ENCODE results near the gene SLC17A7. TPM values are rescaled to one million over a fixed set of nuclear protein-coding genes. Genes with fewer than 3 reads are reported as not detected.
"Not testable (repeated sequence)": the region's sequence is repeated elsewhere in the genome, so short reads cannot be mapped to it uniquely, and the experiment has no call there.

SLC17A7 gene
- polyA plus RNA-seq, 1 experiment, result 0.10 TPM

DNA sequence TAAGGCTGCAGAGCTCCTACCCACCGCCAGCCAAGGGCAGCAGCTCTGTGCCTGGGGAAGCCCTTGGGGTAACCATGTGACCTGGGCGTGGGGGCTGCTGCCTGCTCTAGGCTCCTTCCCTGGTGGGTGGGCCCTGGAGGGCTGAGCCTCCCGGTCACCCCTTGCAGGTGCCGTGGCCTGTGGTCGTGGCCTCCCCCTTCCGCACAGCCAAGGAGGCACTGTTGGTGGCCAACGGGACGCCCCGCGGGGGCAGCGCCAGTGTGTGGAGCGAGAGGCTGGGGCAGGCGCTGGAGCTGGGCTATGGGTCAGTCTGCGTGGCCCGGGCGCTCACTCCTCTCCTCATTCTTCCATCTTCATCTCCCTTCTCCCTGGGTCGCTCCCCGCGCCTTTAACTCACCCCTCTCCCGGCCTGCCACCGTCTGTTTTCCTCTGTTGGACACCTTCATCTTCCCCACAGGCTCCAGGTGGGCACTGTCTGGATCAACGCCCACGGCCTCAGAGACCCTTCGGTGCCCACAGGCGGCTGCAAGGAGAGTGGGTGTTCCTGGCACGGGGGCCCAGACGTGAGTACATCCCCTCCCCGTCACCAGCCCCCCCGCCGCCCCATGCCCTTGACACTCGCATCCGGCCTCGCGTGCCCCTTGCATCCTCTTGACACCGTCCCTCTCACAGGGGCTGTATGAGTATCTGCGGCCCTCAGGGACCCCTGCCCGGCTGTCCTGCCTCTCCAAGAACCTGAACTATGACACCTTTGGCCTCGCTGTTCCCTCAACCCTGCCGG, 22.8 kb upstream of the SLC17A7 start:
- TF ChIP-seq, protein P1, sequence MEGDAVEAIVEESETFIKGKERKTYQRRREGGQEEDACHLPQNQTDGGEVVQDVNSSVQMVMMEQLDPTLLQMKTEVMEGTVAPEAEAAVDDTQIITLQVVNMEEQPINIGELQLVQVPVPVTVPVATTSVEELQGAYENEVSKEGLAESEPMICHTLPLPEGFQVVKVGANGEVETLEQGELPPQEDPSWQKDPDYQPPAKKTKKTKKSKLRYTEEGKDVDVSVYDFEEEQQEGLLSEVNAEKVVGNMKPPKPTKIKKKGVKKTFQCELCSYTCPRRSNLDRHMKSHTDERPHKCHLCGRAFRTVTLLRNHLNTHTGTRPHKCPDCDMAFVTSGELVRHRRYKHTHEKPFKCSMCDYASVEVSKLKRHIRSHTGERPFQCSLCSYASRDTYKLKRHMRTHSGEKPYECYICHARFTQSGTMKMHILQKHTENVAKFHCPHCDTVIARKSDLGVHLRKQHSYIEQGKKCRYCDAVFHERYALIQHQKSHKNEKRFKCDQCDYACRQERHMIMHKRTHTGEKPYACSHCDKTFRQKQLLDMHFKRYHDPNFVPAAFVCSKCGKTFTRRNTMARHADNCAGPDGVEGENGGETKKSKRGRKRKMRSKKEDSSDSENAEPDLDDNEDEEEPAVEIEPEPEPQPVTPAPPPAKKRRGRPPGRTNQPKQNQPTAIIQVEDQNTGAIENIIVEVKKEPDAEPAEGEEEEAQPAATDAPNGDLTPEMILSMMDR (IDR thresholded peaks at IDR 0.05; ENCODE audit: insufficient read depth, low read depth, low read length), result no peak
- POLR2A ChIA-PET, result no interaction called here
- DNase-seq (ENCODE audit: low read depth), result no peak
- Histone ChIP-seq H3K36me3 (ENCODE audit: control insufficient read depth, insufficient read depth, low read length) (peaks cover 7% of the 10 kb centered on the region), H3K27me3 (ENCODE audit: control insufficient read depth, insufficient read depth, low read length) (no peaks in the 10 kb centered on the region), H3K4me3 (ENCODE audit: low read depth, low read length) (no peak overlapping the region)
- CTCF ChIA-PET, result interaction anchor here (0.6 to 1.6 kb wide), 3 partner anchors 7 to 12 kb away, joined by 3 to 6 read pairs (median 4); partner anchors contain the start of gene FLT3LG

DNA sequence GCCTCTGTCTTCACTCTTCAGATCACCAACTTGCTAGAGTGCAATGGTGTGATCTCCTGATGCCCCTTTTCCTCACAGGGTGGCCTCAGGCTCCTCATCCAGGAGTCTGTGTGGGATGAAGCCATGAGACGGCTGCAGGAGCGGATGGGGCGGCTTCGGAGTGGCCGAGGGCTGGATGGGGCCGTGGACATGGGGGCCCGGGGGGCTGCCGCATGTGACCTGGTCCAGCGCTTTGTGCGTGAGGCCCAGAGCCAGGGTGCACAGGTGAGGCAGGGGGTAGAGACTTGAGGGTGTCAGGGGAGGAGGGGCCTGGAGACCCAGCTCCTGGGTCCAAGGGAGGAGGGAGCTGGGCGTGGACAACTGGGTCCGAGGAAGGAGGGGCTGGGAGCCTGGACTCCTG, 21.2 kb upstream of the SLC17A7 start:
- no peak for DNase-seq (ENCODE audit: low read depth)
- TF ChIP-seq, protein P1 (IDR thresholded peaks at IDR 0.05; ENCODE audit: insufficient read depth, low read depth, low read length), result no peak
- peaks cover 8% of the 10 kb centered on the region for H3K36me3 ChIP-seq (ENCODE audit: control insufficient read depth, insufficient read depth, low read length)
- ChIA-PET POLR2A (no interaction called here), CTCF (no interaction called here)
- H3K4me3 ChIP-seq (ENCODE audit: low read depth, low read length), result no peak overlapping the region
- H3K27me3 ChIP-seq (ENCODE audit: control insufficient read depth, insufficient read depth, low read length), result no peaks in the 10 kb centered on the region

DNA sequence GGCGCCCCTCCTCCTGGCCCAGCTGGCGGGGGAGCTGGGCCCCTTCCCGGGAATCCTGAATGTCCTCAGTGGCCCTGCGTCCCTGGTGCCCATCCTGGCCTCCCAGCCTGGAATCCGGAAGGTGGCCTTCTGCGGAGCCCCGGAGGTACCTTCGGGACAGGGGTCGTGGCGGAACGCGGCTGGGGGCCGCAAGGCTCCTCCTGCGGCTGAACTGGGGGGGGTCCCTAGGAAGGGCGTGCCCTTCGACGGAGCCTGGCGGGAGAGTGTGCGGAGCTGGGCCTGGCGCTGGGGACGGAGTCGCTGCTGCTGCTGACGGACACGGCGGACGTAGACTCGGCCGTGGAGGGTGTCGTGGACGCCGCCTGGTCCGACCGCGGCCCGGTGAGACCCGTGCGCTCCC, 20.3 kb upstream of the SLC17A7 start:
- no peak for DNase-seq (ENCODE audit: low read depth)
- TF ChIP-seq, protein P1 (IDR thresholded peaks at IDR 0.05; ENCODE audit: insufficient read depth, low read depth, low read length), result no peak
- Histone ChIP-seq H3K36me3 (ENCODE audit: control insufficient read depth, insufficient read depth, low read length) (peaks cover 8% of the 10 kb centered on the region), H3K27me3 (ENCODE audit: control insufficient read depth, insufficient read depth, low read length) (no peaks in the 10 kb centered on the region), H3K4me3 (ENCODE audit: low read depth, low read length) (no peak overlapping the region)
- POLR2A ChIA-PET, result no interaction called here
- CTCF ChIA-PET, result no interaction called here

DNA sequence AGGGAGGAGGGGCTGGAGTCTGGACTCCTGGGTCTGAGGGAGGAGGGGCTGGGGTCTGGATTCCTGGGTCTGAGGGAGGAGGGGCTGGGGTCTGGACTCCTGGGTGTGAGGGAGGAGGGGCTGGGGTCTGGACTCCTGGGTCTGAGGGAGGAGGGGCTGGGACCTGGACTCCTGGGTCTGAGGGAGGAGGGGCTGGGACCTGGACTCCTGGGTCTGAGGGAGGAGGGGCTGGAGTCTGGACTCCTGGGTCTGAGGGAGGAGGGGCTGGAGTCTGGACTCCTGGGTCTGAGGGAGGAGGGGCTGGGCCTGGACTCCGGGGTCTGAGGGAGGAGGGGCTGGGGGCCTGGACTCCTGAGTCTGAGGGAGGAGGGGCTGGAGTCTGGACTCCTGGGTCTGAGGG, 19.8 kb upstream of the SLC17A7 start:
- DNase-seq (ENCODE audit: low read depth); H3K4me3 ChIP-seq (ENCODE audit: low read depth, low read length); H3K36me3 ChIP-seq (ENCODE audit: control insufficient read depth, insufficient read depth, low read length); H3K27me3 ChIP-seq (ENCODE audit: control insufficient read depth, insufficient read depth, low read length); POLR2A ChIA-PET: not testable (repeated sequence)
- CTCF ChIA-PET, result interaction anchor here (3.6 kb wide), 1 partner anchor 12 kb away, joined by 20 read pairs; the partner anchor contains the start of gene FLT3LG

DNA sequence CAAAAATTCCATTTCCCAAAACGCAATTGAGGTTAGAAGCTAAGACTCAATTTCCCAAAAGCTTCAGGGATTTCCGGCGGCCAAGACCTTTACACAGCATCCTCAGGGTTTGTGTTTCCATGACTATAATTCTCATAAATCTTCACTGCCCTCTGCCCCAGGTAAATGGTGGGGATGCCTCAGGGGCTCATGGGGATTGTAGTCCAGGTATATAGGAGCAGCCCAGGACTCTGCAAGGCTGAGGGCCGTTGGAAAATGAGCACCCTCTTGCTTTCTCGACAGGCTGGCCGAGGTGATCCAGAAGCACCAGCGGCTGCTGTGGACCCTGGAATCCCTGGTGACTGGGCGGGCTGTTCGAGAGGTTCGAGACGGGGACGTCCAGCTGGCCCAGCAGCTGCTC, 18.1 kb upstream of the SLC17A7 start:
- DNase-seq (ENCODE audit: low read depth), result no peak
- TF ChIP-seq, protein P1 (IDR thresholded peaks at IDR 0.05; ENCODE audit: insufficient read depth, low read depth, low read length), result no peak
- no peaks in the 10 kb centered on the region for H3K27me3 ChIP-seq (ENCODE audit: control insufficient read depth, insufficient read depth, low read length)
- no peak overlapping the region for H3K4me3 ChIP-seq (ENCODE audit: low read depth, low read length)
- peaks cover 3% of the 10 kb centered on the region; the same call in 1 of the 2 replicates for H3K36me3 ChIP-seq (ENCODE audit: control insufficient read depth, insufficient read depth, low read length)
- ChIA-PET POLR2A (no interaction called here), CTCF (interaction anchor here (1.4 to 3.6 kb wide), 2 partner anchors 11 to 14 kb away, joined by 7 to 20 read pairs; partner anchors contain the start of gene FLT3LG)

All from BJ (cell line).